NCI-H2107 treated with DMSO at 0.1 percent for 48 hours (cell line): ENCODE data around the gene LHPP.

ENCODE experiments used
- DNase-seq: peaks from one replicate; lab custom pipeline; 2025; ENCODE audit not compliant: unreplicated experiment; lab: John Stamatoyannopoulos, UW

LHPP gene

DNA sequence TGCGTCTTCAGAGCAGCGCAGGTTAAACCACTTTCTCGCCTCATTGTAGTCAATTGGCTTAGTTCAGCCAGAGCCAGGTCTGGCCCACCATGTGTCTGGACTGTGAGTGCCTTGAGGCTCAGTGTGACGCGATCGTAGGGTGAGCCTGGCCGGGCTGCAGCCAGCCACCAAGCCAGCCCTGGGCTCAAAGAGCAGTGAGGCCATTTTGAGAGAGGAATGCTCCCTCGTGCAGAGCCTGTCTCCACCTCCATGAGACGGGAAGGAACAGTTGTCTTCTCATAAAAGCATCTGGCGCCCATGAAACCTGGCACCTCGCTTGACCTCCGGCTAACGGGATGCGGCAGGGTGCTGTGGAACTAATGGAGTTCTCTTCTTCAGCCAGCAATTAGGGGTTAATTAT lies 34.5 kb downstream of the LHPP start:
- DNase-seq = no peak

DNA sequence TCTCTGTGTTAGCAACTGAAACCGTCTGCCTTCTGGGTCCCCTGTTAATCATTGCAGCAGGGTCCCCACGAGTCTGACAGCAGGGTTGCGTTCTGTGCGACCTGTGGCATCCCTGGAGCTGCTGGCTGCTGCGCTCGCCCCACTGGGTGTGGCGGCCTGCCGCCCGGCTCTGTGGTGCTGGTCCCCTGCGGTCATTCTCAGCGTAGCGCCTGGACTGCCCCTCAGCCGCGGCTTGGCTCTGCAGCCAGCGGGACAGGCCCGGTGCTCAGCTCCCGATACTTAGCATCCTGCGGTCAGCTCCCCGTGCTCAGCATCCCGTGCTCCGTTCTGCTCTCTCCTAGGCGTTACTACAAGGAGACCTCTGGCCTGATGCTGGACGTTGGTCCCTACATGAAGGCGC lies 35.0 kb downstream of the LHPP start:
- DNase-seq = no peak

DNA sequence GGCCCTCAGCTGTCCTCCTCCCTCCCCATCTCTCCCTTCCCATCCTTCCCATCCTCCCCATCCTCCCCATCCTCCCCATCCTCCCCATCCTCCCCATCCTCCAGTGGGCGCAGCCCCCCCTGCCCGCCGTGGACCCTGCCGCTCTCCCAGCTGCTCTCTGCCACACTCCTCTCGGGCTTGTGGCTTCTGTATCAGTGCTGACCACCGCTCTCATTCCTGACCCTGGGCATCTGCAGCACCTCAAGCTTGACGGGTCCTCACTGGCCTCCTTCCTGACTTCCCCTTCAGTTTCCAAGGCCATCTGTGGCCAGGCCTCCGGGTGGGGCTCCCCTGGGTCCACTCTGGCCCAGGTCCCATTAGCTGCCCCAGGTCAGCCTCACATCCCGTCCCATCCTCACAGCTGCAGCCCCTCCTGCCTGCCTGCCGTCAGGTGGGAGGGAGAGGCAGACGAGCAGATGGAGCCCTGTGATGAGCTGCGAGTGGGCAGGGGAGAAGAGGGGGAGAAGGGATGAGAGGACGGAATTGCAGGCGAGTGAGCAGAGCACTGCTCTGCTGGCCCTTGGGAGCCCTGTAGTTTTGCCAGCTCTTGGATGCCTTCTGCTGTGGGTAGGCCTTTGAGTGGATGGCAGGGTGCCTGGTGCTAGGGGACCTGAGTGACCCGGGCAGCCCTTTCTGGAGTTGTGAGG lies 35.7 kb downstream of the LHPP start:
- DNase-seq = no peak

DNA sequence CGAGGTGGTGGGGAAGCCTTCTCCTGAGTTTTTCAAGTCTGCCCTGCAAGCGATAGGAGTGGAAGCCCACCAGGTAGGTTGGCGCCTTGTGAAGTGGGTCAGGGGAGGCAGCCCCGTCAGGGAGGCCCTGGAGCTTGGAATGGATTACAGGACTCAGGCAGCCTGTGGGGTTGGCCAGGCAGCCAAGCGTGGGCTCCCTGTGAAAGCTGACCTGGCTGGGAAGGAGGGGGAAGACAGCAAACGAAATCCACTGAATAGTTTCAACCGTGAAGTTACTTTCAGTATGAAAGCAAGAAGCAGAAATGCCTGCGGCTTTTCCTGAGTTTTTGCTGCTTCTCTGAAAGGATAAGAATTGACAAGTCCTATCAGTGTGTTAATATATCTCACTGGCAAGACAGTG lies 36.4 kb downstream of the LHPP start:
- no peak for DNase-seq

DNA sequence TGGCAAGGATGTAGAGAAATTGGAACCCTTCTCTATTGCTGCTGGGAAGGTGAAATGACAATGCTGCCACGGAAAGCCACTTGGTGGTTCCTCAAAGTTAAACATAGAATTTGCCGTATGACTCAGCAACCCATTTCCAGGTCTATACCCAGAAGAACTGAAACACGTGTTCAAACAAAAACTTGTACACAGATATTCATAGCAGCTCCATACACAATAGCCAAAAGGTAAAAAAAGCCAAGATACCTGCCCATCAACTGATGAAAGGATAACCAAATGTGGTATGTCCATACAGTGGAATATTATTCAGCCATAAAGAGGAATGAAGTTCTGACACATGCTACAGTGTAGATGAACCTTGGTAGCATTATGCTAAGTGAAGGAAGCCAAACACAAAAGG lies 39.1 kb downstream of the LHPP start:
- no peak for DNase-seq

DNA sequence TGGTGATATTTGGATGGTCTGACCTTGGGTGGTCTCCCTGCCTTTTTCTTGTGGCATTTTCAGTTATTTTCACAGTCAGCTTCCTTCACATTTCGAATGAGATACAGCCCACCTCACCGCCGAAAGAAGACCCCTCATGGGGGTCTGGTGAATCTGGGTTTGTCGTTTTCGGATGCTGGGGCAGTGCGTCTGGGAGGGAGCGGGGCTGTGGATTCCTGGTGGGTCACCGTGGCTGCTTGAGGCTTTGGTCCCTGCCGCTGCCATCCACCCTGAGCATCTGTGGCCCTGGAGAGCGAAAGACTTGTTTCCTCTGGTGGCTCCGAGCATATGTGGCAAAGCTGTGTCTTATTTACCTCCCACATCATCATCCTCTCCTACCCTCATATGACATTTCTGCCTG lies 43.1 kb downstream of the LHPP start:
- DNase-seq = no peak

DNA sequence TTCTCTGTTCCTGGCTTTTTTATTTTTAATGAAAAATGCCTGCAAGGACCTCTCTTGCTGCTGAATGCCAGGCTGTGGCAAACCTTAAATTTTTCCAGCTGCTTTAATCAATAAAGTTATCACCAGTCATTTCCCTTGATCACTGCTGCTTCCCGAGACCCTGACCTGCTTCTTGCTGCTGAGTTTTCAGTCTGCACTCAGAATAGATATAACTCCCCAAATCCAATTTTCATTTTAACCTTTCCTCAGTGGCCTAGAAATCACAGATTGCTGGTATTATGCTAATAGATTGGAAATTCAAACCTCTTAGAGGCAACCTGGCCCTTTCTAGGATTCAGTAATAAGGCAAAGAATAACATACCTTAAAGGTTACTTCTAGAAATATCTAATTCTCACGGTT lies 43.7 kb downstream of the LHPP start:
- DNase-seq = no peak

DNA sequence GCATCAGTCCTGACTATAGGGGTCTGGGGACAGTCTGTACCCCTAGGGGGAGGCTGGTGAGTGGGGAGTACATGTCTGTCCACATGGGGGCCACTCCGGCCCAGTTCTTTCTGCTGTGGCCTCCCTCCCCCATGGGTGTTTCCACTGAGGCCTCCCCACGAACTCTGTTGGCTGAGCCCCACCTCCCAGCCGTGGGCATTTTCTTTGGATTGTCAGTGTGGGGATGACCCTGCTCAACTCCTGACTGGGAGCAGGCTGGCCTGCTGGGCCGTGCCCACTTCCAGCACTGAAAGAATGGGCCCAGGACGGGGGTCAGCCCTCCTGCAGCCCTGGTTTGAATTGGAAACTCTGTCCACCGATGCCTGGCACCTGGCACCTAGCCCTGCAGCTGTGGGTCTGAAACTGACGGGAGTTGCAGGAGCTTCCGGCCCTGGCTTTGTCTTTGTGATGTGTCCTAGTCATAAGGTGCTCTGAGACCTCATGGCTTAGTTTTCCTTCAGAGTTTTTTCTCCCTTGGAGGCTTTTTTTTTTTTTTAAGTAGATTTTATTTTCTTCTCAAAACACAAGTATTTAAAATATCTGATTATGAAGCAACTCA lies 46.5 kb downstream of the LHPP start:
- DNase-seq = no peak

DNA sequence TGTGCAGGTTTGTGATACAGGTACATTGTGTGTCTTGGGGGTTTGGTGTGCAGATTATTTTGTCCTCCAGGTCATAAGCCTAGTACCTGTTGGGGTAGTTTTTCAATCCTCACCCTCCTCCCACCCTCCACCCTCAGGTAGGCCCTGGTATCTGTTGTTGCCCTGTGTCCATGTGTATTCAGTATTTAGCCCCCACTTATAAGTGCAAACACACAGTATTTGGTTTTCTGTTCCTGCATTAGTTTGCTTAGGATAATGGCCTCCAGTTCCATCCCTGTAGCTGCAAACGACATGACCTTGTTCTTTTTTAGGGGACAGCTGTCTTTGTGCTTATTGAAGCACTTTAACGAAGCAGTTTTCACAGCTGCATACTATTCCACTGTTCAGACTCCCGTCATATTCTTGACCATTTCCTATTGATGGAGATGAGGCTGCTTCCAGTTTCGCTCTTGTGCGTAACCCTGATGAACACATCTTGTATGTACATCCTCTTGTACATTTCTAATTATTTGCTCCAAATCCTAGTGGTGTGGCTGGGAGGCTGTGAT lies 47.4 kb downstream of the LHPP start:
- no peak for DNase-seq

DNA sequence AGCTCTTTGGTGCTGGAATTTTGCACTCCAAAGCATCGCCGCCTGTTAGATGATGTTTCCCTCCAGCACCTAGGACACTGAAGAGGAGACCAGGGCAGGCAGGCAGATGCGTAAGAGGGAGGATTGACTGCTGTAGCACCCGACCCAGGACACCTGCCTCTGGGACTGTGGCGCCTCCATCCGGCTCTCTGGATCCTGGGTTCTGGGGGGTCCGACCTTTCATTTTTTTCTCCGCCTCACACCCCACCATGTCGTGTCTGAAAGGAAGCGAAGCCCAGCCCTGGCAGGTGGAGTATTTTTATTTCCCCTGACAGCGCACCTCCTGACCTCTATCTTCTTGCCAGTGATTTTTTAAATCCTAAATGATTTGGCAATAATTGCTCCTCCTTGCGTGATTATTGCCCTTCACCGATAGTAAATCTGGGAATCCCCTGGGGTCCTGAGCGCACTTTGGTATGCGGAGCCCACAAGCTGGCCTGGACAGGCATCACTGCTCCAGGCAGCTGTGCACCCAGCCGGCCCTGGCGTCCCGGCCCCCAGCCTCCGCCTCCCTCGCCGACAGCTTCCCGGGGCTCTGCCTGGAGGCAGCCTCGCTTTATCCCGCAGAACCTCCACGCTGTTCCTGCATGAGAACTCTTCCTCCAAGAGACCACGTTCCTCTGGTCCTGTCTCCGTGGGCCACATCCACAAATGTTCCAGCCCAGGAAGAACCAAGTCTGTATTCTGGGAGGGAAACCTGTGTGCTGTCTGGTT lies 48.4 kb downstream of the LHPP start:
- no peak for DNase-seq

DNA sequence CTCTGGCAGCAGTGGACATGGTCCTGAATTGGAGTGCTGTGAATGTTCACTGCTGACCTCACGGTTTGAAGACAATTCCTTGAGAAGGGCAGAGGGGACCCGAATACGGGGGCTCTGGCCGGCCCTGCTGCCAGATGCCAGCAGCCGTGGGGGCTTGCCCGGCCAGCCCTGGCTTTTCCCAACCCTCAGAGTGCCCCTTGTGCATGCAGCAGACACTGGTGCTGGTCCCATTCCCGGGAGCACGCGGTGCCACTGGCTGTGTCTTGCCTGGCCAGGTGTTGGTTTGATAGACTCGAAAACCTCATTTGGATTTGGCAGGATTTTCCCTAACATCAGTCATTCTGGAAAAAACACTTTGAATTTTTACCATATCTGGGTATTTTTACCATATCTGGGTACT lies 49.1 kb downstream of the LHPP start:
- no peak for DNase-seq

DNA sequence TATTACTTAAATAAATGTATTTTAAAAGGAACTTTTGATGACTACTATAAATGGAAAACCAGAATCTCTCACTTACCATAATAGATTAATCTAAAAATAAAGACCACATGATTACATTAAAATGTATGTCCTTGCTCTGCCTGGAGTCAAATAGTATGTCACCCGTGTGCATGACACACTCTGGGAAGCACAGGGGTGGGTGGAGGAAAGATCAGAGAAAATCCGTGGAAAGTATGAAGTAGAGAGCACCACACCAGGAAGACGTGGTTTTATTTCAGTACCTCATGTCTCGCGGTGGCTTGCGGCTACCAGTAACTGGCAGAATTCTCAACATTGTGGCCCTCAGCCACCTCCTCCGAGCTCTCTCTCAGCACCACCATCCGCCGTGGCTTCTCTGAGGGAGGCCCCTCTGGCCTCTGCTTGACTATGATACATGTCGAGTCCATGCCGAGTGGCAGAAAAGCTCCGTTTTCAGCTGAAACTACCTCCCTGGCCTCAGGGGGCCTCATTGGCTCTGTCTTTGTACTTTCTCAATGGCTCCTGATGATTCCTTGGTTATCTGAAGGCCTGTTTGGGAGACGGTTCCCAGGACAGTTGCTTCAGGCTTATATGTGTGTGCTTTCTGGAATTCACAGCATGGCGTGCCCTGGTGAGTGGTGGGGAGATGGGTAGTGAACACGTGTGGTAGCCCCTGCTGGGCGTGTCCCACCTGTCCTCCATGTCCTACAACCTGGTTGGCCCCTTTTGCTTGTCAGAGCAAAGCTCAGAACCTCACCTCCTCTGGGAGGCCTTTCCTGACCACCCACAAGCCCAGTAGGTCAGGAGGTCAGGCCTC lies 49.8 kb downstream of the LHPP start:
- DNase-seq = no peak

DNA sequence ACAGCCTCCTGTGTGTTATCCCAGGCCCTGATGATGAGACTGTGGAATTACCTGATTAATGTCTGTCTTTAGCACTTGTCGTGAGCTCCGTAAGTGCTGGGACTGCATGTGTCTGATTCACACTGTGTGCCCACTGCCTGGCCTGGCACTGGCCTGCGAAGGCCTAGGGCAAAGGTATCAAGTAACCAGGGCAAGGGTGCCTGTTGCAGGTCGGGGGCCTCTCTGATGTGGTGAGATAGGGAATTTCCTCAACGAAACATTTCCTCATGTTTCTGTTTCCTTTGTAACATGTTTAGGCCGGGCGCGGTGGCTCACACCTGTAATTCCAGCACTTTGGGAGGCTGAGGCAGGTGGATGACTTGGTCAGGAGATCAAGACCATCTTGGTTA lies 50.4 kb downstream of the LHPP start:
- no peak for DNase-seq

DNA sequence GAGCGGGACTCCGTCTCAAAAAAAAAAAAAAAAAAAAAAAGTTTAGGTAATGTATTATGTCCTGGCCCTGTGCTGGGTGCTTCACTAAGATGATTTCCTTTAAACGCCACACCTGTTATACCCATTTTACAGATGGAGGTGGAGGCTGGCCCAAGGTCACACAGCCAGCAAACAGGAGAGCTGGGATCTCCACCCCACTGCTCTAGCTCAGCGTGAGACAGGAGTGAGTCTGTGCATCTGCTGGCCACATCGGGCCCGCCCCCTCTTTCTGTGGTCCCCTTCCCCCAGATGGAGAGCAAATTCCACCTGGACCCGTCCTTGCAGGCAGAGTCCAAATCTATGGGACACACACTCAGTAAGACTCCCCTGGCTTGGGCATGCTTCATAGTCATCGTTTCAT lies 51.0 kb downstream of the LHPP start:
- DNase-seq = no peak

DNA sequence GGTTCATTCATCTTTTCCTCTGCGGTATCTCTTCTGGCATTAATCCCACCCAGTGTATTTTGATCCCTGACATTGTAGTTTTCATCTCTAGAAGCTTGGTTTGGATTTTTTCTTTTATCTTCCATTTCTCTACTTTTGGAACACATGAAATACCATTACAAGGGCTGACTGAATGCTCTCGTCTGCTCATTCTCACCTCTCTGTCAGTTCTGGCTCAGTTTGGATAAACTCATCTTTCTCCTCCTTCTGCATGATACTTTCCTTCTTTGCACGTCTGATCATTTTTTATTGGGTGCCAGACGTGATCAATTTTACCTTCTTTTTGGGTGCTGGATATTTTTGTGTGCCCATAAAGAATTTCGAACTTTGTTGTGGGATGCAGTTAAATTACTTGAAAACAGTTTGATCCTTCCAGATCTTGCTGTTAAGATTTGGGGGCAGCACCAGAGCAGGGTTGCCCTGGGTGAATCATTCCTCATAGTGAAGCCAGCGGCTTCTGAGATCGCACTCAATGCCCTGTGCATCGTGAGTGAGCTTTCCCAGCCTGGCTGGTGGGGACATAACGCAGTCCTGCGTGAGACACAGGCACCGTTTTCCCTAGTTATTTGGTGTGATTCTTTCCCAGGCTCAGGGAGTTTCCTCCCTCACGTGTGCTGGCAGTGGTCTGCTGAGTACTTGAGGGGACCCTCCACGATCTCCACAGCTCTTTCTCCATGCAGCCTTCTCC lies 53.8 kb downstream of the LHPP start:
- no peak for DNase-seq

DNA sequence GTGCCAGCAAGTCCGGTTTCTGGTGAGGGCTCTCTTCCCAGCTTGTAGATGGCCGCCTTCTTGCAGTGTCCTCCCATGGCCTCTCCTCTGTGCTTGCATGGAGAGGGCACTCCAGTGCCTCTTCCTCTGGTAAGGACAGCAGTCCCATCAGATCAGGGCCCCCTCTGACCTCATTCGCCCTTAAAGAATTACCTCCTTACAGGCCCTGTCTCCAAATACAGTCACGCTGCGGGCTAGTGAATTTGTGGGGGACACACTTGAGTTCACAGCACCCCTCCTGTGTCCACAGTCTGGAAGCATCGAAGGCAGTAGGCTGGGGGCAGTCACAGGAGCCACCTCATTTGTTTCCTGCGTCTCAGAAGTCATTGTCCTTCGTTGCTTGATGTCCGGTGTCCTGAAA lies 54.6 kb downstream of the LHPP start:
- DNase-seq = no peak

DNA sequence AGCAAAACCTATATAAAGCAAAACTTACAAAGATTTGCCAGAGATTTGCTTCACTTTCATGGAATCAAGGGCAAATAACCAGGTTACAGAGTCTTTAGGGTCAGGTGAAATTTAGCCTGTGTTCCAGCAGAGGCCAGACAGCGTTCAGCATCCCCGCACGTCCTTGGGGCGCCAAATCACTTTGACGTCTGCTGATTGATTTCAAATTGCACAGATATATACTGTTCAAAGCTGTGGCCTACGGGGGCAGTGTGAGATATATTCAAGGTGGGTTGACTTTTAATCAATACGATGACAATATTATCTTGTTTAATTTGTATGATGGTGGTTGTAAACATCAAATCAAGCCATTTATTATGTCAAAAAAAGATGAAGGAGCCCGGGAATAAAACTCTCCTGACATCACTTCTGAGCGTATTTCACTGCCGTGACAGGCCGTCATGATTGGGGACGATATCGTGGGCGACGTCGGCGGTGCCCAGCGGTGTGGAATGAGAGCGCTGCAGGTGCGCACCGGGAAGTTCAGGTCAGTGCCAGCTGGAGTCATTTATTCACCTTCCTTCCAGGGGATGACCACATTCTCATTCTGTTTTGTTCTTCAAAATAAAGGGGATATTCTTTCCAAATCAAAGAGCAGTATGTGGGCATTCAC lies 55.2 kb downstream of the LHPP start:
- no peak for DNase-seq

DNA sequence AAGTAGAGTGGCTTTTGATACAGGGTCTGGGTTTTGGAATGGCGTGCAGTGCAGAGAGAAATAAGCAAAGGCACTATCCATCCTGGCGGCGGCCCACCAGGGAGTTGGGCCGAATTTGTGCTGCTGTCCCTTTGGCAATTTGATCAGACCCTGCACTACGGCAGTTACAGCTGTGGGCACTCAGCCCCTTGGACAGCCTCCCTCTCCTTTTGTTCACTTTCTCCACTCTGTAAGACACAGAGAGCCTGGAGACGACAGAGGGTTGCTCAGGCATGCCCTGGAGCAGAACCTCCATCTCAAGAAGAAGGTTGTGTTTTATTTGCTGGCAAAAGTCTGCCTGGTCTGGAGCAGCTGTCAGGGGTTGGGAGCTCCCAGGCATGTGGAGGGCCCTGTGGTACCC lies 55.8 kb downstream of the LHPP start:
- no peak for DNase-seq

DNA sequence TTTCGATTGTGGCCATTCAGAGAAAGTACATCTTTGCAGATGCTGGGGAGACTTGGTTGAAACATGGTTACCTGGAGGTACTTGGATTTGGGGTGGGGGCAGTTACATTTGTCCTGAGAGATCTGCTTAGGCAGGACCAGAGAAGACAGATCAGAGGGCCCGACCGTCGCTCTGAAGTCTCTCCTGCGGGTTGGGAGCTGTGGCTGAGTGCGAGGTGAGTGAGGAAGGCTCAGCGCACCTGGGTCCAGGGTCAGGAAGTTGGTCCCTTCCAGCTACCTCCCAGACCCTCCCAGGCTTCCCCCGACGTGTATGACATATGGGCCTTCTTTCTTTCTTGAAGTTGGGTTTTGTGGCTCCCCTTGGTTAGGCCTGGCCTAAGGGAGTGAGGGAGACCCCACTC lies 56.3 kb downstream of the LHPP start:
- no peak for DNase-seq

DNA sequence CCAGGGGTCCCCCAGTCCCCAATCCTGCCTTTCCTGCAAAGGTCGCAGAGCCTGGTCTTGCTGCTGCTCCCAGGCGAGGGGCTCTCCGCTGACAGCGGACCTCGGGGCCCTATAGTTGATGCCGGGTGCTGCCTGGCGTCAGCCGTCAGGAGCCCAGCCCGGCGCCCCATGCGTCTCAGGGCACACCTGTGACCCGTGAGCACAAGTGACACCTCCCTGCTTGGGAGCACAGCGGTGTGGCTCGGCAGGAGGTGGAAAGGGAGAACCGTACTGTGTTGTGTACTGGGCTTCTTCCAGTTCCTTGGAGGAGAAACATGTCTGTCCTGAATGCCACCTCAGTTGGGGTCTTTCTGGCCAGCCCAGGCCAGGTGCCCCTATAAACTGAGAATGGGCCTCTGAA lies 56.7 kb downstream of the LHPP start:
- DNase-seq = no peak
